Measurements from ENCODE around the gene ZSCAN1.

Gene ZSCAN1

GRCh38 chr19:58056861-58057260 is 23.0 kb downstream of the ZSCAN1 start:
- no peak for TF ChIP-seq CTCF (IDR thresholded peaks at IDR 0.05; ENCODE audit: insufficient read depth, low read depth, low read length, missing control alignments)
- no peak overlapping the region for H3K4me3 ChIP-seq (ENCODE audit: low read depth, low read length)
- no peak for DNase-seq (ENCODE audit: low read depth)

GRCh38 chr19:58058467-58058866 is 24.6 kb downstream of the ZSCAN1 start:
- no peak for DNase-seq (ENCODE audit: low read depth)
- H3K4me3 ChIP-seq (ENCODE audit: low read depth, low read length): no peak overlapping the region
- TF ChIP-seq CTCF (IDR thresholded peaks at IDR 0.05; ENCODE audit: insufficient read depth, low read depth, low read length, missing control alignments): no peak

- no peak for TF ChIP-seq CTCF (IDR thresholded peaks at IDR 0.05; ENCODE audit: insufficient read depth, low read depth, low read length, missing control alignments)
- no peak for DNase-seq (ENCODE audit: low read depth)
- no peak within 1 kb of the TSS for H3K4me3 ChIP-seq (ENCODE audit: low read depth, low read length)
Measured at GRCh38 chr19:58059003-58059670, 25.3 kb downstream of the ZSCAN1 start, which contains the start of gene ZNF135. TSS of gene ZNF135 (plus strand) at chr19:58059282. CDS start at chr19:58060003, 721 bp downstream.

GRCh38 chr19:58059671-58060078 is 25.9 kb downstream of the ZSCAN1 start:
- DNase-seq (ENCODE audit: low read depth): no peak
- no peak overlapping the region for H3K4me3 ChIP-seq (ENCODE audit: low read depth, low read length)
- TF ChIP-seq CTCF (IDR thresholded peaks at IDR 0.05; ENCODE audit: insufficient read depth, low read depth, low read length, missing control alignments): no peak

- DNase-seq (ENCODE audit: low read depth): no peak
- TF ChIP-seq CTCF (IDR thresholded peaks at IDR 0.05; ENCODE audit: insufficient read depth, low read depth, low read length, missing control alignments): no peak
- H3K4me3 ChIP-seq (ENCODE audit: low read depth, low read length): no peak overlapping the region
Measured at GRCh38 chr19:58060231-58060630, 26.4 kb downstream of the ZSCAN1 start.

- no peak for TF ChIP-seq CTCF (IDR thresholded peaks at IDR 0.05; ENCODE audit: insufficient read depth, low read depth, low read length, missing control alignments)
- H3K4me3 ChIP-seq (ENCODE audit: low read depth, low read length): no peak overlapping the region
- DNase-seq (ENCODE audit: low read depth): no peak
Measured at GRCh38 chr19:58063712-58064111, 29.9 kb downstream of the ZSCAN1 start.

All from GM12865 (cell line).